ENCODE results near the gene MRO.
"Not testable (repeated sequence)": the region's sequence is repeated elsewhere in the genome, so short reads cannot be mapped to it uniquely, and the experiment has no call there.

The MRO gene

GRCh38 chr18:50791599-50792438 is 28.0 kb downstream of the MRO start:
- DNase-seq (ENCODE audit: low read depth, low spot score), result no peak

- no peak for DNase-seq (ENCODE audit: low read depth, low spot score)
Observed at GRCh38 chr18:50790948-50791347, 28.9 kb downstream of the MRO start.

GRCh38 chr18:50790241-50790640 is 29.6 kb downstream of the MRO start:
- DNase-seq (ENCODE audit: low read depth, low spot score), result no peak

- DNase-seq (ENCODE audit: low read depth, low spot score), result no peak
Observed at GRCh38 chr18:50788284-50788683, 31.5 kb downstream of the MRO start.

- DNase-seq (ENCODE audit: low read depth, low spot score), result no peak
Observed at GRCh38 chr18:50786864-50787263, 33.0 kb downstream of the MRO start.

- no peak for DNase-seq (ENCODE audit: low read depth, low spot score)
Observed at GRCh38 chr18:50783553-50783952, 36.3 kb downstream of the MRO start.

GRCh38 chr18:50779021-50779420 is 40.8 kb downstream of the MRO start:
- not testable (repeated sequence) for DNase-seq (ENCODE audit: low read depth, low spot score)

- DNase-seq (ENCODE audit: low read depth, low spot score), result no peak
Observed at GRCh38 chr18:50776383-50776782, 43.4 kb downstream of the MRO start.

- DNase-seq (ENCODE audit: low read depth, low spot score), result no peak
Observed at GRCh38 chr18:50775726-50776125, 44.1 kb downstream of the MRO start.

GRCh38 chr18:50775207-50775606 is 44.6 kb downstream of the MRO start:
- DNase-seq (ENCODE audit: low read depth, low spot score), result no peak

- DNase-seq (ENCODE audit: low read depth, low spot score), result no peak
Observed at GRCh38 chr18:50769463-50769862, 50.4 kb downstream of the MRO start.

GRCh38 chr18:50757358-50757757 is 62.5 kb downstream of the MRO start:
- no peak for DNase-seq (ENCODE audit: low read depth, low spot score)

GRCh38 chr18:50754297-50754696 is 65.5 kb downstream of the MRO start:
- DNase-seq (ENCODE audit: low read depth, low spot score), result no peak

GRCh38 chr18:50753311-50753710 is 66.5 kb downstream of the MRO start:
- no peak for DNase-seq (ENCODE audit: low read depth, low spot score)

GRCh38 chr18:50751947-50752346 is 67.9 kb downstream of the MRO start:
- DNase-seq (ENCODE audit: low read depth, low spot score), result no peak

GRCh38 chr18:50751490-50751889 is 68.3 kb downstream of the MRO start:
- no peak for DNase-seq (ENCODE audit: low read depth, low spot score)

GRCh38 chr18:50750546-50750945 is 69.3 kb downstream of the MRO start:
- DNase-seq (ENCODE audit: low read depth, low spot score), result no peak

GRCh38 chr18:50749945-50750344 is 69.9 kb downstream of the MRO start:
- no peak for DNase-seq (ENCODE audit: low read depth, low spot score)

- DNase-seq (ENCODE audit: low read depth, low spot score), result no peak
Observed at GRCh38 chr18:50749421-50749820, 70.4 kb downstream of the MRO start.

GRCh38 chr18:50748243-50749229 is 71.3 kb downstream of the MRO start:
- DNase-seq (ENCODE audit: low read depth, low spot score), result no peak

- no peak for DNase-seq (ENCODE audit: low read depth, low spot score)
Observed at GRCh38 chr18:50747849-50748242, 72.0 kb downstream of the MRO start.

- DNase-seq (ENCODE audit: low read depth, low spot score), result no peak
Observed at GRCh38 chr18:50745945-50746344, 73.9 kb downstream of the MRO start.

Measured in brain pericyte (primary cell).